Measurements from ENCODE around the gene TCTN1.
A peak's percentile ranks its signal among the peaks of the same experiment; 100 is the strongest.
"Not testable (repeated sequence)": the region's sequence is repeated elsewhere in the genome, so short reads cannot be mapped to it uniquely, and the experiment has no call there.

TCTN1 gene

GRCh38 chr12:110574044-110574443 is 39.9 kb upstream of the TCTN1 start:
- TF ChIP-seq CTCF (conservative IDR thresholded peaks at IDR 0.05; ENCODE audit: control insufficient read depth, insufficient read depth, low read depth, low read length): no peak
- DNase-seq (ENCODE audit: low read depth): no peak
- H3K4me3 ChIP-seq (ENCODE audit: control insufficient read depth, low read depth, low read length): no peak overlapping the region

GRCh38 chr12:110574717-110575230 is 39.2 kb upstream of the TCTN1 start:
- H3K4me3 ChIP-seq (ENCODE audit: control insufficient read depth, low read depth, low read length); DNase-seq (ENCODE audit: low read depth): not testable (repeated sequence)

GRCh38 chr12:110575326-110575725 is 38.6 kb upstream of the TCTN1 start:
- TF ChIP-seq CTCF (conservative IDR thresholded peaks at IDR 0.05; ENCODE audit: control insufficient read depth, insufficient read depth, low read depth, low read length): no peak
- no peak overlapping the region for H3K4me3 ChIP-seq (ENCODE audit: control insufficient read depth, low read depth, low read length)

GRCh38 chr12:110576504-110576903 is 37.4 kb upstream of the TCTN1 start:
- TF ChIP-seq CTCF (conservative IDR thresholded peaks at IDR 0.05; ENCODE audit: control insufficient read depth, insufficient read depth, low read depth, low read length): no peak
- no peak for DNase-seq (ENCODE audit: low read depth)
- no peak overlapping the region for H3K4me3 ChIP-seq (ENCODE audit: control insufficient read depth, low read depth, low read length)

More at GRCh38 chr12:110575326-110575725, 38.6 kb upstream of the TCTN1 start:
- peak; percentile 36 for DNase-seq (ENCODE audit: low read depth)

GRCh38 chr12:110577864-110578693 is 35.9 kb upstream of the TCTN1 start:
- H3K4me3 ChIP-seq (ENCODE audit: control insufficient read depth, low read depth, low read length): peak overlapping the region; percentile 24
- DNase-seq (ENCODE audit: low read depth): peak; percentile 94
- no peak for TF ChIP-seq CTCF (conservative IDR thresholded peaks at IDR 0.05; ENCODE audit: control insufficient read depth, insufficient read depth, low read depth, low read length)

GRCh38 chr12:110578694-110579534 is 35.0 kb upstream of the TCTN1 start:
- H3K4me3 ChIP-seq (ENCODE audit: control insufficient read depth, low read depth, low read length): peak overlapping the region; percentile 14
- DNase-seq (ENCODE audit: low read depth): no peak

More at GRCh38 chr12:110578694-110579534, 35.0 kb upstream of the TCTN1 start:
- TF ChIP-seq CTCF (conservative IDR thresholded peaks at IDR 0.05; ENCODE audit: control insufficient read depth, insufficient read depth, low read depth, low read length): no peak
